ENCODE results near the gene LDLRAD2.

Gene LDLRAD2

GRCh38 chr1:21860971-21861370 lies 48.9 kb downstream of the LDLRAD2 start:
- no peak for DNase-seq (ENCODE audit: low spot score)

GRCh38 chr1:21861602-21862429 lies 49.8 kb downstream of the LDLRAD2 start:
- peak; percentile 61 for DNase-seq (ENCODE audit: low spot score)

GRCh38 chr1:21863981-21864380 lies 51.9 kb downstream of the LDLRAD2 start:
- DNase-seq (ENCODE audit: low spot score), result no peak

- DNase-seq (ENCODE audit: low spot score), result no peak
These were observed 52.7 kb downstream of the LDLRAD2 start for GRCh38 chr1:21864730-21865129.

- no peak for DNase-seq (ENCODE audit: low spot score)
These were observed 53.5 kb downstream of the LDLRAD2 start for GRCh38 chr1:21865609-21865942.

GRCh38 chr1:21865943-21866706 lies 54.1 kb downstream of the LDLRAD2 start:
- no peak for DNase-seq (ENCODE audit: low spot score)

GRCh38 chr1:21866707-21867043 lies 54.6 kb downstream of the LDLRAD2 start:
- no peak for DNase-seq (ENCODE audit: low spot score)

- DNase-seq (ENCODE audit: low spot score), result no peak
These were observed 55.5 kb downstream of the LDLRAD2 start for GRCh38 chr1:21867451-21867996.

GRCh38 chr1:21868482-21868881 lies 56.4 kb downstream of the LDLRAD2 start:
- no peak for DNase-seq (ENCODE audit: low spot score)

- no peak for DNase-seq (ENCODE audit: low spot score)
These were observed 56.9 kb downstream of the LDLRAD2 start for GRCh38 chr1:21868941-21869454.

- peak; percentile 99 for DNase-seq (ENCODE audit: low spot score)
These were observed 57.6 kb downstream of the LDLRAD2 start for GRCh38 chr1:21869620-21870121.

- no peak for DNase-seq (ENCODE audit: low spot score)
These were observed 58.5 kb downstream of the LDLRAD2 start for GRCh38 chr1:21870611-21871010.

- DNase-seq (ENCODE audit: low spot score), result no peak
These were observed 59.9 kb downstream of the LDLRAD2 start for GRCh38 chr1:21871943-21872342.

GRCh38 chr1:21872445-21873079 lies 60.5 kb downstream of the LDLRAD2 start:
- no peak for DNase-seq (ENCODE audit: low spot score)

- no peak for DNase-seq (ENCODE audit: low spot score)
These were observed 61.1 kb downstream of the LDLRAD2 start for GRCh38 chr1:21873174-21873573.

GRCh38 chr1:21873761-21874160 lies 61.7 kb downstream of the LDLRAD2 start:
- no peak for DNase-seq (ENCODE audit: low spot score)

GRCh38 chr1:21874328-21874727 lies 62.3 kb downstream of the LDLRAD2 start:
- no peak for DNase-seq (ENCODE audit: low spot score)
